HG02678 (cell line): ENCODE data around the gene SPRR5.
A peak's percentile ranks its signal among the peaks of the same experiment; 100 is the strongest.

ENCODE experiments used
- ATAC-seq: cut with Tn5 transposase; IDR thresholded peaks from one replicate; pipeline ENCODE4 v1.9.1; 2021; ENCODE audit warnings: mild to moderate bottlenecking, moderate library complexity; ENCODE audit not compliant: unreplicated experiment

Gene SPRR5

DNA sequence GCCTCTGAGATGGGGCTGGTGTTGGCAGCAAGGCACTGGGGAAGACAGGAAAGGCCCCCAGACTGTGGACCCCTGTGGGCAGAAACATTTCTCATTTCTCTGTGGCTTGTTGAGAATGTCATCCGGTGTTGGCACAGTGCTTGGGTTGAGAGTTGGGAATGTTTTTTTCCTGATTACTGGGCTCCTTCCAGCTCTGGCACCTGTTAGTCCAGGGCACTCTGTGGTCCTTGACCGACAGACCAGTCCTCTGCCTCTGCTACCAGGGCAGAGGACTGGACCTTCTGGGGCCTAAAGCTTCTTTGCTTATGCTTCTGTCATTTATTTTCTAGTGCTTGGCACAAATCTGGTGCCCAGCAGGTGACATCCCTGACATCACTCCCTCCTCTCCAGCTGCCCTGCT is 4.8 kb upstream of the SPRR5 start:
- ATAC-seq, result no peak

DNA sequence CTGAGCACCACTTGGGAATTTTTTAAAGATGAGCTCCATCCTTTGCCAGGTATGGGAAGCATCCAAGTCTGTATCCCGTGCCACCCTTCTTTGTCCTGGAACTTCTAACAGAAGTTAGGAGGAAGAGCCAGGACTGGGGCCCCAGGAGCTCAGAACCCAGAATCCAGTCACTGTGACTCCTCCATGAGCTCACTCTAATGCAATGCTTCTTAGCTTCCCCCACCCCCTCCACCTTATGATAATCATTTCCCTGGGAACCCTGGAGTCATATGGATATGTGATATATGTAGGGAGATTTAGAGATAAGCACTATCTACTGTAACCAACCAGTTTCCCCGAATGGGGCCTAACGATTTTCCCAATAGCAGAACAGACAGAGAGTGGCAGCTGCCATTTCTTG is 758 bp upstream of the SPRR5 start:
- ATAC-seq, result no peak

DNA sequence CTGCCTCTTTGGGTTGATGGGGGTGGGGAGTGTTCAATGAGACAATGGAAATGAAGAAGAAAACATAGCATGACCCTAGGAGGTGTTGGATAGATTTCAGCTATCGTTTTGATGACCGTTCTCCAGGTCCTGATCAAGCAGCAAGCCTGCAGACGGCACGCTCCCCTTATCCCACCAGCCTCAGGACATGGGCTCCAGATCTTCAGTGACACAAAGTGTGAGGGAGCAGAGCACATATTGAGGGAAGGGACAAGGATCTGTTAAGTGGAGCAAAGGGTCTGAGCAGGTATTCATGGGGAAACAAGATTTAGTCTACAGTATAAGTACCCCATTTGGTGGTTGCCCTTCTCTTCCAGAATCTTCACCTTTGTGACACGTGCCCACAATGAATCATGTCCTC is 4.7 kb downstream of the SPRR5 start:
- no peak for ATAC-seq

DNA sequence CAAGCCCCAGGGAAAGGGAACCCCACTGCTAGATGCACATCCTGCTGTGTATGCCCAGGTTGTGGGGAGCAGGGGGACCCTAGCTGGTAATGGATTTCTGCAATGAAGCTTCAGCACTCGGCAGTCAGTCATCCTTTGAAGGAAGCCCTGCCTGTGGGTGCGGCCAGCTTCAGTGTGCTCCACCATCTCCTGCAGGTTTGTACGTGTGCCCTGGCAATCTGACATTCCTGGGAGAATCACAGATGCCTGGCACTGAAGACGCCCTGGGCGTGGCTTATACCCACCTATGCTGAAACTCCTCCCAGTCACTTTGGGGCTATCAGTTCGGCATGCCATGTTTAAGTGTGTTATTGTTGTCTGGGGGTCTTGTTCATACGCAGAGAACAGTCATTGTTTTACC is 6.8 kb downstream of the SPRR5 start:
- ATAC-seq, result no peak

DNA sequence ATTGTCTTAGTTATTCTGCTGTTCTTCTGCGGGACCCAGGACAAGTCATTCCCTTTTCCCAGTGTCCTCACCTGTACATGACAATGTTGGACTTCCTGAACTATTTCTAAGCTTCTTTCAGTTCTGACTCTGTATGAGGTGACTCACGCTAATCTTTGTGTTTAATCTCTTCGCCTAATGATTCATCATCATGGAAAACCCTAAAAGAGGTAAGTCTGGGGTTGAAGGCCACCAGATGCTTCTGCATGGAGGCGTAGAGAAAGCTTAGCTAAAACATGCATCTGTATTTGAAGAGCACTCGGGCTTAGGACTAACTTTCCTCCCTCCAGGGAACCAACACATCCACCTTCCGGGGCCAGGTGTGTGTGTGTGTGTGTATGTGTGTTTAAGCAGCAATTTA is 7.4 kb downstream of the SPRR5 start:
- no peak for ATAC-seq

DNA sequence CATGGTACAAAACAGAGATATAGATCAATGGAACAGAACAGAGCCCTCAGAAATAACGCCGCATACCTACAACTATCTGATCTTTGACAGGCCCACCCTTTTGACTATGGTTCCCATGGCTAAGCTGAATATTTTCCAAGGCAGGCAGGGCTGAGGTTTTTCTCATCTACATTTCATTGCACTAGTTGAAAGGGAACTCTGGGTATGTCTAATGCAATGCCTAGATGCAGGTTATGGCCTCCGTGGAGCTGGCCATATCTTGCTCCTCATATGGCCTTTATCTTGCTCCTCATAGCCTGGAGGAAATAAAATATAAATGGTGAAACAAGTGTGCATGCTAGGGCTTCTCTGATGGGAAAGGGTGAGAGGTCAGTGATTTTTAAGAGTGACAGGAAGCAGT is 10.6 kb downstream of the SPRR5 start:
- ATAC-seq, result no peak

DNA sequence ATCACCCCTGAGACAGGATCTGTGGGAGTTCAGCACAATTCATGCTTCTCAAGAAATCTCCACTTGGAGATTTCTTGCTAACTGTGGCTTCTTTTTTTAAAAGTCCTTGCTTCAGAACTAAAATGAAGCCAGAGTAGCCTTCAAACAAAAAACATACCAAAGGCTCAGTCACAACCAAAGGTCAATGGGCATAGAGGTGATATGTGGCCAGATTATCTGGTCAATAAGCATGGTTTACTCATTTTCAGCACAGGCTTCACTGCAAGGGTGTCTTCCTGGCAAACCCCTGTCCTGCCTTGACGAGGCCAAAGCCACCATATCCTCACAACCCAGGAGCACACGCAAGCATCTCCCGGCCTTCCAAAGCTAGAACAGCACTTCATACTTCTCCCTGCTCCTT is 12.3 kb downstream of the SPRR5 start:
- no peak for ATAC-seq

DNA sequence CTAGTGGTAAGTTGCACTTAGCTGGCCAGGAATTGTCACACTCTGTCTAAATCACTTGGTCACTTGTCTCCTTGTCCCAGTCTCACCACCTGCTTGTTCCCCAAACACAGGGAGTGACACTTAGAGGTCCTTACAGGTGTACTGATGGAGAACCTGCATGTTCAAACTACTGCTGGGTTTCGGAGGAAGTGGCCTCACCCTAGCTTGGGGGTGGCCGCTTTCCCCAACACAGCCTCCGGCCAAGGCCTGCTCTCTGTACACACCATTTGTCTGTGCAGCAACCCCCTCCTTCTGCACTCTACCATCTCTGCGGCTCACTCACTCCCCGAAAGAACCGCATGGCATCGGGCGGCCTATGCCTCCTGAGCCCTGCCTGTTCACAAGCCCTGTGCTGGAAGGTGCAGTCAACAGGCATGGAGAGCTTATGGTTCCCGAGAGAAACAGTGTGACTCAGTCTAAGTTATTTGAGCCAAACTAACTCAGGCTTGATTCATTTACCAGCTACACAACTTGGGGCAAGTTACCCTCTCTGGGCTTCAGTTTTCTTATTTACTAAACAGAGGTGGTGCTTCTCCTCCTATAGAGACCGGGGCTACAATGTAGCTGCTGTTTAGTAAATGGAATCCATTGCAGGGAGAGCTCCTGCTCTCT is 12.9 kb downstream of the SPRR5 start:
- ATAC-seq, result no peak

DNA sequence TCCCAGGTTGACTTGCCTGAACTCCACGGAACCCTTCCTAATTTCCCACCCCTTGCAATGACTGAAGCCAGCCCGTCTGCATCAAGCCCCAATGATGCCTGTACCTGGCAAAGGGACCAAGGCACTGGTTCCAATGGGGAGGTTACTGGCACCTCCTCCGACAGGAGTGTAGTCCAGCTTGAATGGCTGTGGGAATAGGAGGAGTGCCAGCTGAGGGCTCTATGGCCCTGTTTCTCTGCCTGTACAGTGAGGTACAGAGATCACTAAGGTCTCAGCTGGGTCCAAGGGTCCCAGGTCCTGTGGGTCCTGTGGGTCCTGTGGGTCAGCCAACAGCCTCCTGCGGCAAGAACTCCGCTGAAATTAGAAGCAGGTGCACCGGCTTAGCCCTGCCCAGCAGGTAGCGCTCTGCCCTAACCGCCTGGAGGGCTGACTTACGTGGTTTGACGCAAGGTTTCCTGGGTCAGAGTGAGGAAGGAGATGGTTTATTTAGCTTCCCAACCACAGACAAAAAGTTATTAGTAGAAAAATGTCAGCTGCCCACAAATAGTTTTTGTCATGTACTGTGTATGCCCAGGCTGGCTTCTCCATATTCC is 13.5 kb downstream of the SPRR5 start:
- ATAC-seq, result no peak

DNA sequence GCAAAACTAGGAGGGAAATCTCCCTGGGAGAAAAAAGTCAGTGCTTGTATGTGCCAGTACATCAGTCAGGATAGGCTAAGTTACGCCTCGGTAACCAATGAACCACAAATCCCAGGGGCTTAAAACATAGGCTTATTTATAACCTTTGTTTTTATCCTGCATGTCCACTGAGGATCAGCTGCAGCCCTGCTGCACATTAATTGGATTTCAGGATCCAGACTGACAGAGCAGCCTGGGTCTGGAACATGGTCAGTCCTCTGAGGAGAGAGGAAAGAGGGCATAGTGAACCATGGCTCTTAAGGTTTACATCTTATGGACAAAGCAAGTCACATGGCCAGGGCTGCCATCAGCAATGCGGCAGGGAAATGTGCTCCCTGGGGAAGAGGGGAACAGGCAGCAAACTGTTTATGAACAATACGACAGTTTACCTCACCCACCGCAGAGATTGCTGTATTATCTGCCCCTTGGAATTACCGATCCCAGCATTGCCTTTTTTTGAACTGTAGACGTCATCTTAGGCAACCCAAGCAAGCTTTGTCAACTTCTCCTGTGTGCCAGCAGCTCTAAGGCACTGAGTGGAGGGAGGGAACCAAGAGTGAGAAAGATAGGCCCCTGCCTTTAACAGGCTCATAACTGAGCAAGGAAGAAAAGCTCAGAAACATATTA is 14.4 kb downstream of the SPRR5 start:
- no peak for ATAC-seq

DNA sequence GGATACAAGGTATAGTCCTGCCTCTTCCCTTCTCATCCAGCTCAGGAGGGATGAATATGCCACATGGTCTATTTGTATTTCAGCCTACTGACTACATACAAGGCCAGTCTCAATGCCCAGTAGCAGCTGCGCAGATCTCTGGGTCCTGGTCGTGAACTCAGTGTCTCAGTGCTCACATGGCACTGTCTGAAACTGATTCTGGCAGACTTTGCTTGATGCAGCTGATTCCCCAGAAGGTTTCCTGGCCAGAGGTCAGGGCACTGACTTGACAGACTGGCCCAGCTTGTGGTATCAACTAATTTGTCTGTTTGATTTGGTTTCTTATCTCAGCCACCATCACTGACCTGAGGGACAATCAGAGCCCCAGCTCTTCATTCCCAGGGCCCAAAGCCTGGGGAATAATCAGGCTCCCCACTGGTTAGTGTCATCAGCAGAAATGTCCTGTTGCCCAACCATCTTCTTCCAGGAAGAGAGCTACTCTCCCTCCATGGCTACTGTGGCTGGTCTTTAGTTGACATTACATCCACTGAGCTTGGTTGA is 15.9 kb downstream of the SPRR5 start:
- no peak for ATAC-seq

DNA sequence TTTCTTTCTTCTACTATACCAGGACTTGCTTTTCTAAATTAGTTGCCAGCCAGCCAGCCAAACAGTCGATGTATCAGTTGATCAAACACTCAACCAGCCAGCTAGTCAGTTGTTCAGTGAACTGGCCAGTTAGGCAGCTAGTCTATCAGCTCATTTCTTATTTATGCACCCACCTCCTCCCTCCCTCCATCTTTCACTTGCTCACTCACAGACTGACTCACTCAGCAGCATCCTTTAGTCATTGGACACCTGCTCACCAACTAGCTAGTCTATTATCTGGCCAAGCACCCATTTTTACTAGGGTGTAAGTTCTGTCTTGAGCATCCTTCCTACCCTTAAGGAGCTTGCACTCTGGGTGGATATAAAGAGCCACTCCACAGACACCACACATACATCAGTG is 17.5 kb downstream of the SPRR5 start:
- ATAC-seq, result no peak

DNA sequence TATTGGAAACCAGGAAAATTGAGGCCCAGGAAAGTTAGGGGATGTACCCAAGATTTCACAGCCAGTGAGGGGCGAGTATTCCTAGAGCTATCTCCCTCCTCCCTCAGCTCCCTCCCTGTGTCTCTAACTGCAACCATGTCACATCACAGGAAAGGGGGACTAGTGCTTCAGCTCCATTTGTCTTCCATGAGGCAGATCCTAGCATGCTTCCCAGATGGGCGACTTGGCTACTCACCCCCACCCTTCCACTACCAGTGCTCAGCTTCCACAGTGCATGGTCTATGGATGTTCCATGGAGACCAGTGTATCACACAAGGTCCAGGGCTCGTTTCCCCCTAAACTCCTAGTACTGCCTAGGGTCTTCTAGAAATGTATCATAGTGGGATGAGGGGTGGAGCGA is 18.8 kb downstream of the SPRR5 start:
- no peak for ATAC-seq

DNA sequence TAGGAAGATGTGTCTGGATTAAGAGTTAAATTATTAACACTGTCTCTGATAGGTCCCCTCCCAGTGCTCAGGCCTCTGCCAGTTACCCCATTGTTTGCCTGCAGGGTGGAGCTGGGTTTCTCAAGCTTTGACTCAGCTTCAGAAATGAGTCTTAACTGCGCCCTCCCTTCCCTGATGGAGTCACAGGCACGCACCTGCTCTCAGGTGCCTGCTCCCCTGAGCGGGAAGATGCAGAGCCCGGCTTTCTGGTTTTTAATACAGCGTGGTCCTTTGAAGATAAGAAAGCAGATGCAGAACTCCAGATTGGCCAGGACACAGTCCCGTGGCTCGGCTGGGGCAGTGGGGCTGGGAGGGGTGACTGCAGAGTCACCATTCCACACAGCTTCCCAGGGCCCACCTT is 20.2 kb downstream of the SPRR5 start:
- ATAC-seq, result no peak

DNA sequence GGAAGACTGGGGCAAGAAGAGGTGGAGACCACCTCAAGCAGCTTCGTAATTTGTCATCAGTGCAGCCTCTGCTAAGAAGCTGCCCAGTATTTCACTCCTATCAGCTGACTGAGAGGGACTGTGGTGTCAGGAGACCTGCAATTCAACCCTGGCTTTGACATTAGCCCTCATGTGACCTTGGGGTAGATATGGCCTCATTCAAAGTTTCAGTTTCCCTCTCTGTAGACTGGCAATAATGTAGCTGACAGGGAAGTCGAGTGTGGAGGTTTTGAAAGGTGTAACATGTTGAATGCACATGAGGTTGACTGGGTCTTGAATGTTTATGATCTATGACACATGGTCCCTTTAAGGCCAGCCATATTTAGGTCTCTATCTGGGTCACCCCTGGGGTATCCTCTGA is 21.2 kb downstream of the SPRR5 start:
- ATAC-seq, result peak; percentile 79

DNA sequence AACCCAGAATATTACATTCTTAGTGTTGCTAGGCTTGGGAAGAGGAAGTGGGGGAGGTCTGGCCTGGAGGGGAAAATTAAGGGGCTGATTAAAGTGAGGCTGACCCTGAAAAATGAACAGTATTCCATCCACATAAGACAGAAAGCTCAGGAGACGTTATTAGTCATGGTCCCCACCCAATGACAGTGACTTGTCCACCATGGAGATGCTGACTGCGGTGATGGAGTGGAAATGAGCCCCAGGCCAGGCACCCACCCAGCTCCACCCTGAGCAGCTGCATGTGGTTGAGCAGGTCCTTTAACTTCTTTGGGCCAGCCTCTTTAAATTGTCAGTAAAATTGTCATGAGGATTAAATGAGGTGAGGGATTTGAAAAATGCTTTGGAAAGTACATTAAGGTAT is 22.0 kb downstream of the SPRR5 start:
- no peak for ATAC-seq

DNA sequence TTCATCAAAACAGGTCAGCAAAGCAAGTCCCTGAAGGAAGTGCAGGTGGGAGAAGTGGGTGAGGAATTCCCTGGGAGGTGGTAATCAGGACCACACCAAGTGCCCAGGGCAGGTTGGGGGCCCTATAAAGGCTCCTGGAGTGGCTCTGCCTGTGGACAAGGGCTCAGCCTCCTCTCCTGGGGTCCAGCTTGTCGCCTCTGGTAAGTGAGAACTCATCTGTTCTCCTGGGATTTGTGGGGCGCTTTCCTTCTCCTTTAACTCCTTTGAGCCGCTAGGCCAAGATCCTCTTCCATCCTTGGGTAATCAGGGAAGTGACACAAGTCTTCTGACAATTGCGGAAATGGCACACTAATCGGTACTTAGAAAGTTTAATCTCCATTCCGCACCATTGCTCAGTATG is 23.5 kb downstream of the SPRR5 start, which contains the start of gene SPRR4:
Gene SPRR4 (plus strand): TSS at position 154 of the 400 bp plus-strand sequence. CDS start 1,243 bp downstream, outside the sequence.
- ATAC-seq, result no peak

DNA sequence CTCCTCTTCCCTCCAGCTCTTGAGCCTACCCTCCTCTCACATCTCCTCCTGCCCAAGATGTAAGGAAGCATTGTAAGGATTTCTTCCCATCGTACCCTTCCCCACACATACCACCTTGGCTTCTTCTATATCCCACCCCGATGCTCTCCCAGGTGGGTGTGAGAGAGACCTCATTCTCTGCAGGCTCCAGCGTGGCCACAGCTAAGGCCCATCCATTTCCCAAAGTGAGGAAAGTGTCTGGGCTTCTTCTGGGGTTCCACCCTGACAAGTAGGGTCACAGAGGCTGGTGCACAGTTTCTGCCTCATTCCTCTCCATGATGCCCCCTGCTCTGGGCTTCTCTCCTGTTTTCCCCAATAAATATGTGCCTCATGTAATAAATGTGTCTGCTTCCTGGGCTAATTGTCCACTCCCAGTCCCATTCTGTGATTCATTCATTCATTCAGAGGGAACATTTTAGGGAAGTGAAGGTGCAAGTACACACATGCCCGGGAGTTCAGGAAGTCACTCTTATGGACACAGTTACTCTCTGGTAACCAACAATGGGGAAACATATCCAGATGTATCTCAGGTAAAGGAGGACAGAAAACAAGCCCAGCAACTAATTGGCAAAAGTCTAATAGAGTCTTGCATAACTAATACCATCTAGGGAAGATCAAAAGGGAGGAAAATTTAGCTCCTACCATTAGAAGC is 25.3 kb downstream of the SPRR5 start:
- ATAC-seq, result no peak

DNA sequence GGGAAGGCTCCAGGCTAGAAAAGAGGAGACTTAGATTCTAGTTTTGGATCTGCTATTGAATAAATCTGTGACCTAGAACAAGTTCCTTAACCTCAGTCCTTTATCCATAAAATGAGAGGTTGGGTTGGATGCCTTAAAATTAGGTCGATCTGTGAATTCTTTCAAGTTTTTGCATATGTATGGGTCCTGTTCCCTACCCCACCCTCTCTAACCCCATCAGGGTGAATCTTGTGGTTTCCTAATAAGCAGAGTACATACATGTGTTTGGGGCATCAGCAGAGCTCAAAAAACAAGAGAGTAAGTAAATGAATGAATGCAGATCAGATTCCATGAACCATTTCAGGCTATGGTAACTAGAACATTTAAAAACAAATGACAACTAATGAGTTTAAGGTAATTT is 29.7 kb downstream of the SPRR5 start:
- ATAC-seq, result no peak

DNA sequence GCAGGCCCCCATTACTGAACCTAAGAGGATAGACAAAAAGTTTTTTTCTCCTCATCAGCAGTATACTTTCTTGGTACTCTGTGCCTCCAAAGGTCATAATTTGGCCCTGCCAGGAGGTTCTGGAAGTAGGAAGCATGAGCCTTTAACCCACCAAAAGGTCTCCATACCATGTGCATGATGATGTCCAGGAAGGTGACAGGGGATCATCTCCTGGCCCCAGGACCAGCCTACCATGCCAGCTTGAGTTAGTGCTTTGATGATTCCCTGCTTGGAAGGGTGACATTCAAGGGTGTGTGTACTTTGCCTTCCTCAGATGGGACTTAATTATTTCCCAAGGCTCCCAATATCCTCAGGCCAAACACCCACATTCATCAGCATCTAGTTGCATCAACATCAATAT is 30.6 kb downstream of the SPRR5 start:
- ATAC-seq, result no peak

DNA sequence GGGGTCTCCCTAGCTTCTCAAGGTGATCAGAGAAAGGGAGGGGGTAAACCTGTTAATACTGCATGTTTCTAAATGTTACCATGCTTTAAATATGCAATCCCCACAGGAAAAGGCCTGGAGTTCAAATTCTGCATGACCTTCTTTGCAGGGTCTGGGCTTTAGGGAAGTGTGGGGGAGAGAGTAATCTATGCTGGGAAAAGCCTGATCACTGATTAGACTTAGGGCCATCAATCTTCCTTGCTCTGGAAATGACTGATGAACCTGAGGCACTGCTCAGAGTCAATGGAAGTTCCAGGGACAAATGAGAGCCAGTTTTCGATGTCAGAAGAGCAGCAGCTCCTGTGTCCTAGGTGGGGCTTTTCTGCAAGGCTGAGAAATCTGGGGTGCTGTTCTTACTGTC is 33.7 kb downstream of the SPRR5 start:
- no peak for ATAC-seq
